HG03097 (cell line): ENCODE data around the gene MAML2.

ENCODE experiments used
- ATAC-seq: cut with Tn5 transposase; IDR thresholded peaks from one replicate; pipeline ENCODE4 v1.9.1; 2021; ENCODE audit not compliant: unreplicated experiment, low FRiP score

The MAML2 gene

DNA sequence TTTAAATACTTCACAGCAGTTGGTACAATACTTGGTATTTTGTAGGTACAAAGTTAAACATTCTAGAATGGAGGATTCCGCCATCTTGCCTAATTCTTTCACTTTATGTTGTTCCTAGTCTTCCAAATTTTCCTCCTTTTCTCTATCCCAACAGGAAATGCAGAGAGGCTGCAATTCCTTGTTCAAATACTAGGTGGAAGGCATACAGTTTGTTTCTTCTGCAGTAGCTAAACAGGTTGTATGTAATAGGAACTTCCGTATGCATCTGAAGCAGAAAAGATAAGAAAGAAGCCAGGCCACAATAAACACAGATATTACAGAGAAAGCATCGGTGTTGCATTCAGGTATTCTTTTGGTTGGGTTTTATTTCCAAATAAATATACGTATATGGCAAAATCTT is 232.7 kb downstream of the MAML2 start:
- no peak for ATAC-seq

DNA sequence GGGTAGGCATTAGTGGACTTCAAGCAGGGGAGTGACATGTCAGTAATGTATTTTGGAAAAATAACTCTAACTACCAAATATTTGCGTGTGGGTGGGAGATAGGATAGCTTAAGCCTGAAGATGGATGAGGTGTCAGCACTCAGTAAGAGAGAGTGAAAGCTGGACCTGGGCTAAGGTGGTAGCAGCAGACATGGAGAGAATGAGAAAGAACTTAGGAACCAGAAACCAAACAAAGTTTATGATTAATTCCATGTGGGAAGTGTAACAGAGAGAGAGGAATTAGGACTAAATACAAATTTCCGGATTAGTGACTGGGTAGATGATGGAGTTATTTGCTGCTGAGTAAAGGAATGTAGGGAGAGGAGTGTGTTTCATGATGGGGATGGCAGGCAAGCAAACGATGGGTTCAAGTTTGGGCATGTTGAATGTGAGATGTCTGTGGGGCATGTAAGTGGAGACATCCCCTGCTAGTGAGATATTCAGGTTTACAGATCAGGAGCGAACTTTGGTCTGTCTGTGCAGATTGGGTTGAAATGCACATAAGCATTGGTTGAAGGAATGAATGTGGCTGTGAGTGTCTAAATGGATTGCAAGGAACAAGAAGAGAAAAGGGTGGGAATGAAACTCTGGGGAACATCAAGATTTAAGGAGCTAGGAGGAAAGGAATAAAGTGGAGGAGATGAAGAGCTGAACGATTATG is 233.5 kb downstream of the MAML2 start:
- ATAC-seq, result no peak

DNA sequence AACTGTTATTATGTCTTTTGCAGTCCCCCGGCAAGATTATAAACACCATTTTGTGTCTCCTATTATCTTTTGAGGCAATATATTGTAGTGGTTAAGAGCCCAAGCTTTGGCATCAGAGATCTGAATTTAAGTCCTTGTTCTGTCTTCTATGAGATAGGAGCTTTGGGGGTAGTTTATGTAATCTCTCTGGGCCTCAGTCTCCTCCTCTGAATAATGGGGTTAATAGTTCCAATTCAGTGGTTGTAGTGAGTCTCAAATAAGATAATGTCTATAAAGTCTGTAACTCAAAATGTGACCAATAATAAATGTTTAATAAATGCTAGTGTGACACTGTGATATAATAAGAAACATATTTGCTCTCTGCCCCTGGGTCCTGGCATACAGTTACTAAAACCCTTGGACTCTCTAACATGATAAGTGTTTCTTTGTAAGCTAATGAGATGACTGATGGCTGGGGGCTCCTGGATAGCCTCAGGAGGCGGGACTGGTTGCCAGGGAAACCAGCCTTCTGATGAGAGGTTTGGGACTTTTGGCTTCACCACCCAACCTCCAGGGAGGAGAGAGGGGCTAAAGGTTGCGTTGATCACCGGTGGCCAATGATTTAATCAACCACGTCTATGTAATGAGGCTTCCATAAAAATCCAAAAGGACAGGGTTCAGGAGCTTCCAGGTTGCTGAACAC is 235.7 kb downstream of the MAML2 start:
- ATAC-seq, result no peak

DNA sequence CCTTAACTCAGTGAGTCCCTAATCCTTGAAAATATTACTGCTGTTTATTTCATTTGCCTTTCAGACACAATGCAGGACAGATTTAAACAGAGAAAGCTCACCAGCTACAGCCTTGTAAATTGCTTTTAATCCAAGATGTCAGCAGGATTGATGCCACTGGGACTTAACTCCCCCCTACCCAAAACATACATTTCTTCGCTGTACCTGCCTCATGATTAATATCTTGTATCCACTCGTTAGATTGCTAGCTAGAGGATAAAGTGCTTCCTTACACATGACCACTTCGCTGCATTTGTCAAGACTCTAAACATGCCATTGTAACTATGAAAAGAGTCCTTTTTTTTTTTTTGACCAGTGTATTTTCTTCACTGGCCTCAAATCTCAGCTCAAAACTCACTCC is 236.3 kb downstream of the MAML2 start:
- ATAC-seq, result no peak

DNA sequence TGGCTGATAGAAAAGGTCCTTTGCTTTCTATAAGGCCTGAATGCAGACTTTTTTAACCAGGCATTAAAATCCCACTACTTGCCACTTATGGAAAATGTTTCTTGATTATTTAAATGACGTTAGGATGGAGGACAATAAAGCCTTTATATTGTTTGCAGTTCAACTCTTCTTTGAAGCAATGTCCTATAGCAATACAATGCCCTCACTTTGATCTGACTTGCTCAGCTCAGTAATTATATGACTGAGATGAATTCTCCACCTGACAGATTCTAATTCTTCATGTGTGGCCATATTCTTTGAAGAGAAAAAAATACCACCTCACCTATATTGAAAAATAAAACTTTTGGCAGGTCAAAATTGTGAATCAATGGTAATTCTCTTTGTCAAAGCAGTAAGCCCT is 237.1 kb downstream of the MAML2 start:
- no peak for ATAC-seq

DNA sequence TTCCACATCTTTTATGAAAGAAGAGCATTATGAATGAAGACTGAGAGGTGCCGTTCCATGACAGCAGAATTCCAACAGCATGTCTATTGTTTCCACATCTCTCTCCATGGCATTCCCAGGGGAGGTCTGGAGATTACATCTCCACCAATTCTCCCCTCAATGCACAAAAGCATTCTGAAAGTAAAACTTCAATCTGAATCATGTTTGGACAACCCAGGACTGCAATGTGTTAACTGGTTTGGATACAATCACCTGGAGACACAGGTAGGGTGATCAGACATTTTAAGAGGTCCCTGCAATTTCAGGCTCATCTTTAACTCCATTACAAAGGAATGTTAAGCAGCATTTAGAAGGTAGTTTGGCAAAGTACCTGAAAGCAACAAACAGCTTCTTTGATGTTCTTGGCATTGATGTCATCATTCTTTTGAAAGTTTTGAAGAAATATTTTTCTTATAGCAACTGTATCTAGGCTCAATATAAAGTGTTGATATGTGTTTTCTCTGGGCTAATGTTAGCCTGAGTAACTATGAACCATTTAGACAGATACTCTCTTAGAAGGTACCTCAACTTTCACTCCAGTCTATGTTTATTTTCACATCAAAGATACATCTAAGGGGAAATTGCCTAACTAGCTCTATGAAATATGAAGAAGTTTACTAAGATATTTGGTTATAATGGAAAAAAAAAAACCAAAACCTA is 237.6 kb downstream of the MAML2 start:
- no peak for ATAC-seq

DNA sequence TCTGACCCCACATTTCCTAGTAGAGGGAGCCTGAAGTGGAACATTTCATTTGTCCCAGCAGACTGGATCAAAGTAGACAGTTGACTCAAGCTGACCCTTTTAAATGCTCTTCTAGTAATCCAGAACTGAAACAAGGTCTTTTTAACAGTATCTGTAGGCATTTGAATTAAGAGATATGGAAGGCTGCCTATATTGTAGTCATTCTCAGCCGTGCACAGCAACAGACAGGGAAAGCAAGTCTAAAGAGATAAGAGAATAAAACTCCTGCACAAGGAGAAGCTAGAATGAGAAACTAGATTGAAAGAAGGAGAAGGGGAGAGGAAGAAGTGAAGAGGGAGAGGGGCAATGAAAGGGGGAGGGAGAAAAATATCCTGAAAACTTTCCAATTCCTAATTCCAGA is 238.5 kb downstream of the MAML2 start:
- ATAC-seq, result no peak

DNA sequence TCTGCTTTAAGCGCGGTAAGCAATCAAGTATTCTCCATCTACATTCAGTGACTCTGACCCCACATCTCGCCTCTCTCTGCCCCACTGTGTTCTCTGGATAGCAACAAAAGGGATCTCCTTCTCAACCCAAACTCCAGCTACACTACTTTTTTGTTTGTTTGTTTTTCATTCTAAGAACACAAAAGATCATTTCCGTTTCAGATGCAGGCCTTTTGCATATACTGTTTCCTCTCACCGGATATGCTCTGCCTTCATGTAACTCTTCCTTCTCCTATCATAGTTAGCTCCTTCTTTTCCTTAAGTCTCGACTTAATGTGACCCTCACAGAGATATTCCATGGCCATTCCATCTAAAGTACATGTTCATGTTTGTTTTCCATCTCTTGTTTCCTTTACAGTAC is 239.3 kb downstream of the MAML2 start:
- no peak for ATAC-seq

DNA sequence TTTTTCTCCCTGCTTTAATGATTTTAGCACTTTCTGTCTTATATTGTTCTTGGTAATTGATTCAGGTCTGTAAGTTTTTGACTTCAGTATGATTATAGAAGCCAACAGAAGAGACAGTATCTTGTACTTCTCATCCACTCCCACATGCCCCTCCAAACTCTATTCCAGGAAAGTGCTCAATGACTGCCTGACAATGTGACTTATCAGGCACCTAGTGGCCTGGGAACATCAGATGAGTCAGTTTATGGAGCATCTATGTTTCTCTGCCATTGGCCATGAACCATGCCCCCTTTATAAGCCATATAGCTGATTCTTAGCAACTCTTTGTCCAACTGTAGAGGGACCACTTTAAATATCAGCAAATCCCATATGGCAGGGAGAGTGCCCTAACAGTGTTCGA is 239.9 kb downstream of the MAML2 start:
- no peak for ATAC-seq

DNA sequence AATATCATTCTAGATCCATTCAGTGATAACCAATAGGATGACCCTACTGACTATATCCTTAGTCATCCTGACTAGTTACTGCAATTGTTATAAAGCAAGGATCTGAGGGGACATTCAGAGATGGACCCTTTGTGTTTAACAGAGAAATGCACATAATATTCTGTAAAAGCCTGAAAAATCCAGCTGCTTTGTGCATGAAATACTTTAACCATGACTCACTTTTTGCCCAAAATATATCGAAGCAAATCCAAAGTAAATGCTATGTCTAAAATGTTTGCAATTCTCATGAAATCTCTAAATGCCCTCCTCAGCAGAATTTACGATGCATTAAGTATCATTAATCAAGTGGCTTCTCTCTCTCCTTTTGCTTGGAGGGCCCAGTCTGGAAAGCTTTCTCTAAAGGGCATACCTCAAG is 240.3 kb downstream of the MAML2 start:
- ATAC-seq, result no peak

DNA sequence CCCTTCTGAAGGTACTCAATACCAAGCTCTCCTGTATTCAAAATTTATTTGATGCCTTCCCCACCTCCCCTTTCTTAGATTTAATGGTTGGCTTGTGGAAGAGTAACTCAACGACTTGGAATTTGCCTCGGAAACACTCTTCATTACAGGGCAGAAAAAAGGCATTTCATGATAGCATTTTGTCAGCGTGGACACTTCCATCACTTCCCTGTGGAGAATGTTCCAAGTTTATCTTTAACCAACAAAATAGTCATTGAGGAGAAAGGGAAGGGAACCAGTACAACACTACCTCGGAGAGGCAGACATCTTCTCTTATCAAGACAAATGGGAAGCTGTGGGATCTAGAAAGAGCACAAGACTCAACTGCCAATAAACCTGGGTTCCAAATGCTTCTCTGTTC is 241.8 kb downstream of the MAML2 start:
- no peak for ATAC-seq

DNA sequence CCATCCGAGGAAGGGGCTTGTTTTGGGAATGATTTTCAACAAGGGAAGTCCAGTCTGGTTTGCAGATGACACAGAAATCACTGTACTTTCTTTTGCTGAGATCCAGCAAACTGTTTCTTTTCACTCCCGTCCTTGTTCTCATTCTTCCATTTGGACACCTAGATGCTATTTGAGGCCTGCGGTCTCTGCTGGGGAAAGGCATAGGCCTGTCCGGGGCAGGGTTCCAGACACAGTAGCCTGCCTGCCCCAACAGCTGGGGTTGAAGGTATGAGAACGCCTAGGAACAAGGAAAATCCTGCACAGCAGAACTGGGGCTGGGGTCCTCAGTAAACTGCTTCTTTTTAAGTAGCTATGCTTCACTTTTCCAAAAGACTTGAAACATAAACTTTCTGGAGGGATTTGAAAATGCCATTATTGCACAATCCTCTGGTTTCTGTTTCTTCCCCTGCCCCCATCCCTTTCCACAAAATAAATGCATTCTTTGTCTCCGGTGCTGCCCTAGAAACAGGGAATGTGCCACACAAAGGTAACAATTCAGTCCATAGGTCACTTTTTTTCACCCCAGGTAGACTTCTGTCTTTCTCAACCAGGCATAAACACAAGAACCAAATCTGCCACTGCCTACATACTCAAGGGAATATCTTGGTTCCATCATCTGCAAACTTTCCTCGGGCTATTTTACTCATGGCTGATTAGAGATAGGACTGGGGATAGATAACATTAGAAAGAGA is 244.3 kb downstream of the MAML2 start:
- no peak for ATAC-seq

DNA sequence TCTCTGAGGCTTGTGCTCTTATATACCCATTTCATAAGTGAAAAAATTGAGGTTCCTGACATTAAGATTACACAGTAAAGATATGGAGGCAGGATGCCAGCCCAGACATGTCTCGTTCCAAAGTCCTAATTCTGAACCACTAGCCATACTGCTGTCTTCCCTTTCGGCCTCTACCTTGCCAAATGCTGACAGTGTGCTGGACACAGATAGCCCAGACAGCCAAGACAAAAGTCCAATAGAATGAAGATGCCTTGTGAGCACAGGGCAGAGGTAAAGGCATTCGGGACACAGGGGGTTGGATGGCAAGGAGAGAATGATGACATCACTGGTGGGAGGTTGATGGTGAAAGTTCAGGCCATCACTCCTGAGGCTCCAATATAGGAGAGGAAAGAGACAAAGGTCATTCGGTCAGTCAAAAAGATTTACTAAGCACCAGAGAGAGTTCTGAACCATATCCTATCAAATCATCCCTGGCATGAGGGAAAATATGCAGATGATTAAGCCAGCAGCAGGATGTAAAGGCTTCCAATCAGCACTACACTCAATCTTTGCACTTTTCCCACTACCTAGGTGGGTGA is 245.1 kb downstream of the MAML2 start:
- ATAC-seq, result no peak

DNA sequence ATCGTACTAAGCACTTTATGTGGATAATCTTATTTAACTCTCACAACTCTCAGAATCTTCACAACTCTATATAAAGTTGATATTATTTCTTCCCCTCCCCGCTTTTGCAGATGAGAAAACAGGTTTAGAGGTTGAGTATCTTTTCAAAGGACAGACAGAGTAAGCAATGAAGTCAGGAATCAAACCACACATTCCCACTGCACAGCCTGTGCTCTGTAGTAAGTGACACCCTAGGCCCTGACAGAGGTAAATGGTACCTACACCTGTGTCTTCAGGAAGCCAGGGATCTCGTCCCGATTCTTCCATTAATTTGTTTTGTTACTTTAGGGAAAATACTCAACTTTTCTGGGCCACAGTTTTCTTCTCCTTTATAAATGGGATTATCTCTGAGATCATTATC is 246.6 kb downstream of the MAML2 start:
- no peak for ATAC-seq

DNA sequence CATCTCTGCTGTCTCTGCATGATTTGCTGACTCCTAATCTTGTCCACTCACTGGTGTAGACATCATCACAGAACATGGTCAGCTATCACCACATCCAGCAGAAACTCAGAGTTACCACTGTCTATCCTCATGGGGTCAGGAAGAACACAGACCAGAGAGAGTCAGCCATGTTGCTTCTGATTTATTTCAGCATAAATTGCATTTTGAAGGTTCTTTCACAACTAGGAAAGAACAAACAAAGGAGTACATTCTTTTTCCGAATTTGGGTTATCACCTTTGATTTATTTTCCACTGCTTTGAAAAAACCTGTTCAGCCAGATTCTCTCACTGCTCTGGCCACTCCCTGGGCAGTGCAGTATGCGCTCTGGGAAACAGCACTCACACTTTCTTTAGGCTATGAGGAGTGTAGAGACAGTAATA is 247.1 kb downstream of the MAML2 start:
- no peak for ATAC-seq

DNA sequence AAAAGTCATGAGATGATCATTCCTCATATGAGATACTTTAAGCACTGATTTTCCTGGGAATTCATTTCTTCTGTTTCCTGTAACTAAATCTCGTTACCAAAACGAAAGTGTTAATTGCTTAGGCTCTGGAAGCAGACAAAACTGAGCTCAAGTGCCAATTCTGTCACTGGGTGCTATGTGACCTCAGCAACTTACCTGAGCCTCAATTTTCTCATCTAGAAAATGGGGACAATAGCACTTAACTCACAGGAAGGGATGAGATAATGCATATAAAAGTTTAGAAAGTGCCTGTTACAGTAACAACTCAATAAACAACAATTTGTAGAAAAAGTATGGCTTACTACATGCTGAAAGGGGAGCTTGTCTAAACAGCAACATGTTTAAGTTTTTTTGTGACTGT is 248.8 kb downstream of the MAML2 start:
- ATAC-seq, result no peak

DNA sequence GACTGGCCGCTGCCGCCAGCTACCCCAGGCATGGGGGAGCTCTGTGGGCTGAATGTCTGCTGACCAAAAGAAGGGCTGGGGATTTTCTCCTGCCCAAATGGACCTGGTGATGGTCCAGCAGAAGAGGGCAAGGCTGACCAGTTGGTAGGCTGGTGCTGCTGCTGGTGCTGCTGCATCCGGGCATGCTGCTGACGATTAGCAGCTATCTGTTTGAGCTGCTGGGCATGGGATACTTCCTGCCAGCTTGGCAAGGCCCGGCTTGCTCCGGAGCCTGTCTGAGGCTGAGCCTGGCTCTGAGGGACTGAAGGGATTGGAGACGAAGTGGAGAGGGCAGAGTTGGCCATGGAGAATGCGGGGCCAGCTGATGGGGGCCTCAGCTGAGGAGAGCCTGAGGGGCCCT is 250.5 kb downstream of the MAML2 start:
- no peak for ATAC-seq

DNA sequence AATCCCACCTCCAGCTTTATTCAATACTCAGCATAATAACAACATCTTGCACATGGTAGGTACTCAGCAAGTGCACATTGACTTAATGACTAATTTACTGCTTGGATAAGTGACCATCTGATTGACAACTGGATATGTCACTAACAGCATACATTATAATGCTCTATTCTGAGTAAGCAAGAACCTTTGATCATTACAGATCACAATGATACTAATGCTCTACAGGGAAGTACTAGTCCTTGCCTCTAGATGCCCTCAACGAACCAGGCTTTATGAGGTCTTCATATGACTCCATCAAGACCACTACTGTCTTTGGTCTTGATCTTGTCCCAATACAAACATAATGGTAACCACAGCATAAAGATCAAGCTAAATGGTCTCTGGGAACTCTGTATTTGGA is 251.5 kb downstream of the MAML2 start:
- ATAC-seq, result no peak

DNA sequence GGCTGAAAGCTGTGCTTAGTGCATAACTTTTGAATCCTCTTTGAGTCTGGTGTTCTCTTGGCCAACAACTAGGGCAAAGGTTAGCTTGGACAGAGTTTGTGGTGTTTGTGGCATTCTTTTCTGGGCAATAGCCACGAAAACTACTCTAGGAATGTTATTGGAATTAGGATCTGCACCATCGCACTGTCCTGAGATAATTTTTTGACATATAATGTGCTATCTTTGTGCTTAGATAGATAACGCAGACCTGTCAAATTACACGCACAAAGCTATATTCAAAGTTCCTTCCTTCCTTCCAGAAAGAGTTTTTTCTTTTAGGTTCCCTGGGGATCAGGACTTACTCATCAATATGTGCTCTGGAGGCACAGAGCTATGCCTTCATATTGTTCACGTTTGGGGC is 252.3 kb downstream of the MAML2 start:
- ATAC-seq, result no peak

DNA sequence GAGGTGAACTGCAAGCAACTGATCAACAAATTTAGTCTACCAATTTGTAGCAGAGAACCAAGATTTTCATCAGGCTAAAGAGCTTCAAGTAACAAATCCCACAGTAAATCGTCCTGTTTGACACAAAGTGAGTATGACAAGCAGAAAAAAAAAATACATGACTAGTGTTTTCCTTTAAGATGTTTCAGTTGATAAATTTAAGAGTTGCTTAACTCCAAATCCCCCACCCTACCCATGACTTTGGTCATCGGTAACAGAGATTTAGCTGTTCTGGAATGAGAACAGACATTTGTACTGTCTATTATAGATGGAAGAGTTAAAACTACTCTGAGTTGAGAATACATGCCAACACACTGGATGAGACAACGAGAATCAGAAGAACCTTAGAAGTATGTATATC is 254.1 kb downstream of the MAML2 start:
- ATAC-seq, result no peak

DNA sequence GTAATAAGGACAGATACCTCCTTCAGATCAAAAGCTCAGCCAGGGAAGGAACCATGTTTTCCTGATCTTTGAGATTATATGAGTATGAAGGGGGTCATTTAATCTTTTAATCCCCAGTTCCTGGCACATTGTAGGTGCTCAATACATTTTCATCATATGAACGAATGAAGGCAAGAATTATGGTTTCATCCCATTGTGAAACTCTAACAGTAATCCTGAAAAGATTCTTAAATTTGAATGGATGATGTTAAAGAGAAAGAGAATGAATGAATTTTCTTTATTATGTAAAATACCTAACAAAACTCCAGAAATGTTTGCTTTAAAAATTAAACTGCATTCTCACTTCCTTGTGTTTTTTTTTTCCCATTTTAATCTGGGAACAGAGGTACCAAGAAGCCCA is 256.9 kb downstream of the MAML2 start:
- no peak for ATAC-seq
